ENCODE measurements around the gene FURIN.

Gene FURIN

DNA sequence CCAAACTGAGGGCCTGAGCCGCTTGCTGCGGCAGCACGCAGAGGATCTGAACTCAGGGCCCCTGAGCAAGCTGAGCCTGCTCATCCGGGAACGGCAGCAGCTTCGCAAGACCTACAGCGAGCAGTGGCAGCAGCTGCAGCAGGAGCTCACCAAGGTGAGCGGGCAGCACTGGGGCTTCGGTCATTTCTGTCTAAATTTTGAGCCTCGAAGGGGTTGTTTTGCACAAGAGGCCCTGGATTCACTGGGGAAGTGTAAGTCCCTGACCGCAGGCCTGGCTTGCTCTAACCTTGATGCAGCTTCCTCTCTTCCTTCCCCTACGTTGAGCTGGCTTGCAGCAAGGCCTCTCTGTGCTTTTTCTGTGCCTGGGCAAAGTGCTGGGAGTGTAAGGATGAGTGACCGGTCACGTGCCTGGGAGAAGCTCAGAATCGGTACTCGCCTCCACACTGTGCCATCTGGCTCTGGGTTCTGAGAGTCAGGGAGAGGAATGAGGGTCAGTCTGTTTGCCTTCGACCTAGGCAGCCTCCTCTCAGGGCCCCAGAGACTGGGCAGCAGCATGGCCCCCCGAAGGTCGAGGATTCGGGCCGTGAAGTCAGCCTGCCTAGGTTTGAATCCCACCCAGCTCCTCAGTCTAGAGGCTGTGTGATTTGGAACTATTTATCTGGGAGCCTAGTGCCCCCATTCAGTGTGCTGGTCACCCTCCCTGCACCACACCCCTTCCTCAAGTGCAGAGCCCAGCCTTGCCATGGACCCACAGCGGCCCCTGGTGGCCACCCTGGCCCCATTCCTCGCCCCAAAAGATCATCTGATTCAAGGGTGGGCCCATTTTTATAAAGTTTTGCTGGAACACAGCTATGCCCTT is 17.3 kb downstream of the FURIN start:
- no peak overlapping the region for H3K4me2 ChIP-seq (ENCODE audit: insufficient read depth, low read length, poor library complexity, severe bottlenecking)
- no peak overlapping the region for H2BK120ac ChIP-seq (ENCODE audit: low read depth, low read length)
- no peak overlapping the region for H2BK5ac ChIP-seq (ENCODE audit: low read length)
- no peak overlapping the region for H3K27ac ChIP-seq (replicated peaks; ENCODE audit: low read length)
- H3K14ac ChIP-seq (ENCODE audit: low read length) = no peak overlapping the region
- H4K8ac ChIP-seq (ENCODE audit: low read depth, low read length) = no peak overlapping the region
- H2AK5ac ChIP-seq (ENCODE audit: low read depth, low read length) = peak overlapping the region; percentile 60
- no CpG with 5 or more reads among the region's 23 CpGs for WGBS, 2 donors (ENCODE audit: extremely low coverage in 2 of 2, insufficient read length in 2 of 2, insufficient replicate concordance in 1 of 2)
- H2BK12ac ChIP-seq (ENCODE audit: low read length) = no peak overlapping the region
- no peak overlapping the region for H3K18ac ChIP-seq (ENCODE audit: low read length)
- peaks cover 7 to 13% of the 10 kb centered on the region in 2 donors for H3K4me1 ChIP-seq (ENCODE audit: control insufficient read depth in 2 of 2, insufficient read depth in 1 of 2, low read depth in 1 of 2, low read length in 2 of 2)
- peak overlapping the region; percentile 56 for H3K9ac ChIP-seq (ENCODE audit: low read depth, low read length, poor library complexity)
- no peaks in the 10 kb centered on the region for H3K9me3 ChIP-seq (replicated peaks in 1 of 2; ENCODE audit: control insufficient read depth in 2 of 2, insufficient read depth in 1 of 2, low read depth in 1 of 2, low read length in 2 of 2)
- peak overlapping the region; percentile 59 for H2AFZ ChIP-seq (ENCODE audit: low read length)
- no peak overlapping the region for H3K4ac ChIP-seq (ENCODE audit: low read length)
- no peak overlapping the region for H4K91ac ChIP-seq (ENCODE audit: low read depth, low read length, poor library complexity)
- H3K23ac ChIP-seq (ENCODE audit: low read depth, low read length, poor library complexity) = no peak overlapping the region
- DNase-seq (ENCODE audit: low spot score) = peak; percentile 74
- H2BK15ac ChIP-seq (ENCODE audit: low read length) = peak overlapping the region; percentile 17
- peaks cover 2% of the 10 kb centered on the region for H3K79me1 ChIP-seq (ENCODE audit: low read depth, low read length)
- no peaks in the 10 kb centered on the region for H3K27me3 ChIP-seq (ENCODE audit: control insufficient read depth in 3 of 3, insufficient read depth in 3 of 3, low read depth in 1 of 3, low read length in 3 of 3)
- no peak overlapping the region for H3K4me3 ChIP-seq (ENCODE audit: low read length in 2 of 2)
- H3K36me3 ChIP-seq (replicated peaks in 1 of 2; ENCODE audit: control insufficient read depth in 2 of 2, insufficient read depth in 2 of 2, low read length in 2 of 2) = peaks cover 0 to 4% of the 10 kb centered on the region in 2 donors

DNA sequence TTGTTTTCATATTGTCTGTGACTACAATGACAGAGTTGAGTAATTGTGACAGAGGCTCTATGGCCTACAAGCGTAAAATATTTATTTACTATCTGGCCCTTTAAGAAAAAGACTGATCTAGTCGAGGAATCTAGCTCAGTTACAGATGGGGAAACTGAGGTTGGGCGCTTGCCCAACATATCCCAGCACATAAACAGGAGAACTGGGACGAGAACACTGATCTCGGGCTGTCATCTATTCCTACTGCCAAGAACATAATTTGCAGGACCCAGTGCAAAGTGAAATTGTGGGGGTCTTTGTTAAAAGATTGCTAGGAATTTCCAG is 17.9 kb downstream of the FURIN start:
- Histone ChIP-seq H3K27me3 (ENCODE audit: control insufficient read depth in 3 of 3, insufficient read depth in 3 of 3, low read depth in 1 of 3, low read length in 3 of 3) (no peaks in the 10 kb centered on the region), H2BK120ac (ENCODE audit: low read depth, low read length) (no peak overlapping the region), H3K27ac (replicated peaks; ENCODE audit: low read length) (no peak overlapping the region), H2BK5ac (ENCODE audit: low read length) (no peak overlapping the region), H3K4me3 (ENCODE audit: low read length in 2 of 2) (no peak overlapping the region), H2BK12ac (ENCODE audit: low read length) (no peak overlapping the region), H3K14ac (ENCODE audit: low read length) (no peak overlapping the region), H3K79me1 (ENCODE audit: low read depth, low read length) (peaks cover 2% of the 10 kb centered on the region), H2BK15ac (ENCODE audit: low read length) (no peak overlapping the region), H3K36me3 (replicated peaks in 1 of 2; ENCODE audit: control insufficient read depth in 2 of 2, insufficient read depth in 2 of 2, low read length in 2 of 2) (peaks cover 0 to 3% of the 10 kb centered on the region in 2 donors), H2AFZ (ENCODE audit: low read length) (no peak overlapping the region), H3K23ac (ENCODE audit: low read depth, low read length, poor library complexity) (no peak overlapping the region), H4K91ac (ENCODE audit: low read depth, low read length, poor library complexity) (no peak overlapping the region), H3K4ac (ENCODE audit: low read length) (no peak overlapping the region), H2AK5ac (ENCODE audit: low read depth, low read length) (no peak overlapping the region), H4K8ac (ENCODE audit: low read depth, low read length) (no peak overlapping the region), H3K18ac (ENCODE audit: low read length) (no peak overlapping the region), H3K4me2 (ENCODE audit: insufficient read depth, low read length, poor library complexity, severe bottlenecking) (no peak overlapping the region), H3K4me1 (ENCODE audit: control insufficient read depth in 2 of 2, insufficient read depth in 1 of 2, low read depth in 1 of 2, low read length in 2 of 2) (peaks cover 7 to 13% of the 10 kb centered on the region in 2 donors), H3K9me3 (replicated peaks in 1 of 2; ENCODE audit: control insufficient read depth in 2 of 2, insufficient read depth in 1 of 2, low read depth in 1 of 2, low read length in 2 of 2) (no peaks in the 10 kb centered on the region), H3K9ac (ENCODE audit: low read depth, low read length, poor library complexity) (no peak overlapping the region)
- no CpG with 5 or more reads among the region's 5 CpGs for WGBS, 2 donors (ENCODE audit: extremely low coverage in 2 of 2, insufficient read length in 2 of 2, insufficient replicate concordance in 1 of 2)
- no peak for DNase-seq (ENCODE audit: low spot score)

DNA sequence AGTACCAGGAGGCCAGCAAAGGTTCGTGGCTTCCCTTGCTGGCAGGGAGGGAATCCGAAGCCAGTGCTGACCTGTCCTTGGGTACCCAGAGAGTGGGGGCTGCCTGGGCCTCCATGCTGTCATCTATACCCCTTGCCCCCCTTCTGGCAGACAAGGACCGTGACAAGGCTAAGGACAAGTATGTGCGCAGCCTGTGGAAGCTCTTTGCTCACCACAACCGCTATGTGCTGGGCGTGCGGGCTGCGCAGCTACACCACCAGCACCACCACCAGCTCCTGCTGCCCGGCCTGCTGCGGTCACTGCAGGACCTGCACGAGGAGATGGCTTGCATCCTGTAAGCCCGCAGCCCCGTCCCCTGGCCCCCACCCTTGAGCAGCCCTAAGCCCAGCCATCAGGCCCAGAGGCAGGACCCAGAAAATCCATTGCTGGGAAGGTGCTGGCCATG is 18.7 kb downstream of the FURIN start:
- no CpG with 5 or more reads among the region's 13 CpGs for WGBS, 2 donors (ENCODE audit: extremely low coverage in 2 of 2, insufficient read length in 2 of 2, insufficient replicate concordance in 1 of 2)
- H3K9me3 ChIP-seq (replicated peaks in 1 of 2; ENCODE audit: control insufficient read depth in 2 of 2, insufficient read depth in 1 of 2, low read depth in 1 of 2, low read length in 2 of 2) = no peaks in the 10 kb centered on the region

DNA sequence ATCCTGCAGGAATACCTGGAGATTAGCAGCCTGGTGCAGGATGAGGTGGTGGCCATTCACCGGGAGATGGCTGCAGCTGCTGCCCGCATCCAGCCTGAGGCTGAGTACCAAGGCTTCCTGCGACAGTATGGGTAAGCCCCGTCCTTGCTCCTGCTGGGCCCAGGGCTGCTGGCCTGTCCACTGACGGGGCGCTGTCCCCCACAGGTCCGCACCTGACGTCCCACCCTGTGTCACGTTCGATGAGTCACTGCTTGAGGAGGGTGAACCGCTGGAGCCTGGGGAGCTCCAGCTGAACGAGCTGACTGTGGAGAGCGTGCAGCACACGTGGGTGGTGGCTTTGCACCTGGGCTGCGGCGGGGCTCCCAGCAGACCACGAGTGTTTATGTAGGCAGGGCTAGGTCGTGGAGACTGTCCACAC is 20.9 kb downstream of the FURIN start:
- peak overlapping the region; percentile 65 for H3K23ac ChIP-seq (ENCODE audit: low read depth, low read length, poor library complexity)
- H3K4me1 ChIP-seq (ENCODE audit: control insufficient read depth in 2 of 2, insufficient read depth in 1 of 2, low read depth in 1 of 2, low read length in 2 of 2) = peaks cover 1 to 6% of the 10 kb centered on the region in 2 donors
- peak overlapping the region in 1 of 2 donors; percentile 27 for H3K4me3 ChIP-seq (ENCODE audit: low read length in 2 of 2)
- no CpG with 5 or more reads among the region's 18 CpGs for WGBS, 2 donors (ENCODE audit: extremely low coverage in 2 of 2, insufficient read length in 2 of 2, insufficient replicate concordance in 1 of 2)
- DNase-seq (ENCODE audit: low spot score) = no peak
- peak overlapping the region; percentile 82 for H3K14ac ChIP-seq (ENCODE audit: low read length)
- H3K9ac ChIP-seq (ENCODE audit: low read depth, low read length, poor library complexity) = peak overlapping the region; percentile 32
- peaks cover 2% of the 10 kb centered on the region for H3K79me1 ChIP-seq (ENCODE audit: low read depth, low read length)
- H4K8ac ChIP-seq (ENCODE audit: low read depth, low read length) = no peak overlapping the region
- H3K27me3 ChIP-seq (ENCODE audit: control insufficient read depth in 3 of 3, insufficient read depth in 3 of 3, low read depth in 1 of 3, low read length in 3 of 3) = no peaks in the 10 kb centered on the region
- H2BK120ac ChIP-seq (ENCODE audit: low read depth, low read length) = no peak overlapping the region
- no peak overlapping the region for H2AK5ac ChIP-seq (ENCODE audit: low read depth, low read length)
- H2BK15ac ChIP-seq (ENCODE audit: low read length) = no peak overlapping the region
- peaks cover 0 to 2% of the 10 kb centered on the region in 2 donors for H3K36me3 ChIP-seq (replicated peaks in 1 of 2; ENCODE audit: control insufficient read depth in 2 of 2, insufficient read depth in 2 of 2, low read length in 2 of 2)
- H4K91ac ChIP-seq (ENCODE audit: low read depth, low read length, poor library complexity) = no peak overlapping the region
- H2BK5ac ChIP-seq (ENCODE audit: low read length) = peak overlapping the region; percentile 60
- H3K27ac ChIP-seq (replicated peaks; ENCODE audit: low read length) = no peak overlapping the region
- H2AFZ ChIP-seq (ENCODE audit: low read length) = no peak overlapping the region
- H2BK12ac ChIP-seq (ENCODE audit: low read length) = peak overlapping the region; percentile 90
- no peak overlapping the region for H3K4ac ChIP-seq (ENCODE audit: low read length)
- peak overlapping the region; percentile 48 for H3K18ac ChIP-seq (ENCODE audit: low read length)
- no peak overlapping the region for H3K4me2 ChIP-seq (ENCODE audit: insufficient read depth, low read length, poor library complexity, severe bottlenecking)
- H3K9me3 ChIP-seq (replicated peaks in 1 of 2; ENCODE audit: control insufficient read depth in 2 of 2, insufficient read depth in 1 of 2, low read depth in 1 of 2, low read length in 2 of 2) = no peaks in the 10 kb centered on the region

More for the DNA sequence above, 18.7 kb downstream of the FURIN start:
- H4K91ac ChIP-seq (ENCODE audit: low read depth, low read length, poor library complexity) = peak overlapping the region; percentile 39
- H3K27me3 ChIP-seq (ENCODE audit: control insufficient read depth in 3 of 3, insufficient read depth in 3 of 3, low read depth in 1 of 3, low read length in 3 of 3) = no peaks in the 10 kb centered on the region
- peaks cover 2% of the 10 kb centered on the region for H3K79me1 ChIP-seq (ENCODE audit: low read depth, low read length)
- peak overlapping the region; percentile 55 for H2AFZ ChIP-seq (ENCODE audit: low read length)
- no peak overlapping the region for H3K4ac ChIP-seq (ENCODE audit: low read length)
- no peak overlapping the region for H2BK5ac ChIP-seq (ENCODE audit: low read length)
- H4K8ac ChIP-seq (ENCODE audit: low read depth, low read length) = no peak overlapping the region
- DNase-seq (ENCODE audit: low spot score) = no peak
- H3K9ac ChIP-seq (ENCODE audit: low read depth, low read length, poor library complexity) = no peak overlapping the region
- H2BK120ac ChIP-seq (ENCODE audit: low read depth, low read length) = no peak overlapping the region
- H3K4me2 ChIP-seq (ENCODE audit: insufficient read depth, low read length, poor library complexity, severe bottlenecking) = no peak overlapping the region
- H3K14ac ChIP-seq (ENCODE audit: low read length) = no peak overlapping the region
- H2AK5ac ChIP-seq (ENCODE audit: low read depth, low read length) = no peak overlapping the region
- no peak overlapping the region for H2BK15ac ChIP-seq (ENCODE audit: low read length)
- no peak overlapping the region for H3K27ac ChIP-seq (replicated peaks; ENCODE audit: low read length)
- peaks cover 0 to 2% of the 10 kb centered on the region in 2 donors for H3K36me3 ChIP-seq (replicated peaks in 1 of 2; ENCODE audit: control insufficient read depth in 2 of 2, insufficient read depth in 2 of 2, low read length in 2 of 2)
- no peak overlapping the region for H3K4me3 ChIP-seq (ENCODE audit: low read length in 2 of 2)
- peaks cover 7 to 13% of the 10 kb centered on the region in 2 donors for H3K4me1 ChIP-seq (ENCODE audit: control insufficient read depth in 2 of 2, insufficient read depth in 1 of 2, low read depth in 1 of 2, low read length in 2 of 2)
- peak overlapping the region; percentile 37 for H3K18ac ChIP-seq (ENCODE audit: low read length)
- no peak overlapping the region for H3K23ac ChIP-seq (ENCODE audit: low read depth, low read length, poor library complexity)
- H2BK12ac ChIP-seq (ENCODE audit: low read length) = no peak overlapping the region
